LNCaP clone FGC (cell line): Measurements from ENCODE around the gene ACSL3.

Experiments
- DNase-seq: peaks from one replicate; pipeline ENCODE4 v3.0.0-alpha.2; 2011; ENCODE audit warnings: low read depth
- H3K4me3 ChIP-seq: 2 replicates; pipeline ENCODE4 v1.5.1; 2011; ENCODE audit warnings: mild to moderate bottlenecking, low read depth, low read length, control low read depth
- CTCF ChIP-seq: IDR thresholded peaks from 2 replicates; pipeline ENCODE4 v1.5.1; 2012; ENCODE audit warnings: mild to moderate bottlenecking; ENCODE audit not compliant: control insufficient read depth, insufficient read depth; ENCODE audit errors: extremely low read depth

The ACSL3 gene

GRCh38 chr2:222930862-222931261 lies 70.0 kb downstream of the ACSL3 start:
- DNase-seq, result no peak
- H3K4me3 ChIP-seq, result no peak overlapping the region
- no peak for TF ChIP-seq CTCF

DNA sequence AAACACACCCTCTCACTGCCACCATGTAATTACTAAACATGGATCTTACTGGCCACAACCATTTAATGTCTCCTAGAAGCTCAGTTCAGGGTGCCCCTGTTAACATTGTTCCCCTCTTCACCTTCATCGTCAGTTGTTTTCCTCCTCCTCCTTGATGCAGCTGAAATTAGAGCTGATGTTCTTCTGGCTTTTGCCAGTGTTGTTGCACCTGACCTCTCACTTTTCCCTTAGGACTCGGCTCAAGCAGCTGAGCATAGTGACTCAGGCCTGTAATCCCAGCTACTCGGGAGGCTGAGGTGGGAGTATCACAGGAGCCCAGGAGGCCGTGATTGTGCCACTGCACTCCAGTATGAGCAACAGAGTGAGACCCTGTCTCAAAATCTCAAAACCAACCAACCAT lies 70.8 kb downstream of the ACSL3 start:
- TF ChIP-seq CTCF, result no peak
- no peak for DNase-seq

GRCh38 chr2:222933458-222933857 lies 72.6 kb downstream of the ACSL3 start:
- TF ChIP-seq CTCF, result no peak
- no peak overlapping the region for H3K4me3 ChIP-seq
- no peak for DNase-seq

More for the DNA sequence above, 70.8 kb downstream of the ACSL3 start:
- no peak overlapping the region for H3K4me3 ChIP-seq

DNA sequence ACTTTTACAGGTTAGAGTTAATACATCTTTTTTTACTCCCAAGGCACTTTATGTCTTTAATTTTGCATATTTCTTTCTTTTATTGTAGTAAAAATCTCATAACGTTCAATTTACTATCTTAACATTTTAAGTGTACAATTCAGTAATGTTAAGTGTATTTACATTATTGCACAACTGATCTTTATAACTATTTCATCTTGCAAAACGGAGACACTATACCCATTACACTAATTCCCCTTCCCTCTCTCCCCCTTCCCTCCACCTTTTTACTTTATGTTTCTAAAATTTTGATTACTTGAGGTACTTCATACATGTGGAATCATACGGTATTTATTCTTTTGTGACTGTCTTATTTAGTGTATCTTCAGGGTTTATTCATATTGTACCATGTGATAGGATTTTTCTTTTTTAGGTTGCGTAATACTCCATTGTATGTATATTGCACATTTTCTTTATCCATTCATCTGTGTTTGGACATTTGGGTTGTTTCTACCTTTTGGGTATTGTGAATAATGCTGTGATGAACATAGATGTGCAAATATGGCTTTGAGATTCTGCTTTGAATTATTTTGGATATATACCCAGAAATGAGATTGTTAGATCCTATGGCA lies 75.0 kb downstream of the ACSL3 start:
- no peak for DNase-seq
- no peak overlapping the region for H3K4me3 ChIP-seq
- no peak for TF ChIP-seq CTCF

DNA sequence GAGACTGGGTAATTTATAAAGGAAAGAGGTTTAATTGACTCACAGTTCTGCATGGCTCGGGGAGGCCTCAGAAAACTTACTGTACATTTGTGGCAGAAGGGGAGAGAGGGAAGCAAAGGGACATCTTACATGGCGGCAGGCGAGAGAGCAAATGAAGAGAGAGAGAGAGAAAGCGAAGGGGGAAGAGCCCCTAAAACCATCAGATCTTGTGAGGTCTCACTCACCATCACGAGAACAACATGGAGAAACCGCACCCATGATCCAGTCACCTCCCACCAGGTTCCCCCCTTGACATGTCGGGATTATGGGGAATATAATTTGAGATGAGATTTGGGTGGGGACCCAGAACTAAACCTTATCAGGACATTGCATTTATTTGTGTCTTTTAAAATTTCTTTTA lies 75.9 kb downstream of the ACSL3 start:
- DNase-seq, result no peak
- no peak overlapping the region for H3K4me3 ChIP-seq
- no peak for TF ChIP-seq CTCF

DNA sequence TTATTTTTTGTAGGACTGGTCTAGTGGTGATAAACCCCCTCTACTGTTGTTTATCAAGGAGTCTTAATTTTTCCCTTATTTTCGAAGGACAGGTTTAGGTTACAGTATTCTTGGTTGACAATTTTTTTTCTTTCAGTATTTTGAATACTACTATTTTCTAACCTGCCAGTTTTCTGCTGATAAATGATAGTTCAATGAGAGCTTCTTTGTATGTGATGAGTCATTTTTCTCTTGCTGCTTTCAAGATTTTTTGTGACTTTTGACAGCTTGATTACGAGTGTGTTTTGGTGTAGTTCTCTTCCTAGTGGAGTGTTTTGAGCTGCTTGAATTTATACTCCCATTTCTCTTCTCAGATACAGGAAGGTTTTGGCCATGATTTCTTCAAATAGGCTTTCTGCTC lies 77.5 kb downstream of the ACSL3 start:
- no peak overlapping the region for H3K4me3 ChIP-seq
- TF ChIP-seq CTCF, result no peak
- no peak for DNase-seq

DNA sequence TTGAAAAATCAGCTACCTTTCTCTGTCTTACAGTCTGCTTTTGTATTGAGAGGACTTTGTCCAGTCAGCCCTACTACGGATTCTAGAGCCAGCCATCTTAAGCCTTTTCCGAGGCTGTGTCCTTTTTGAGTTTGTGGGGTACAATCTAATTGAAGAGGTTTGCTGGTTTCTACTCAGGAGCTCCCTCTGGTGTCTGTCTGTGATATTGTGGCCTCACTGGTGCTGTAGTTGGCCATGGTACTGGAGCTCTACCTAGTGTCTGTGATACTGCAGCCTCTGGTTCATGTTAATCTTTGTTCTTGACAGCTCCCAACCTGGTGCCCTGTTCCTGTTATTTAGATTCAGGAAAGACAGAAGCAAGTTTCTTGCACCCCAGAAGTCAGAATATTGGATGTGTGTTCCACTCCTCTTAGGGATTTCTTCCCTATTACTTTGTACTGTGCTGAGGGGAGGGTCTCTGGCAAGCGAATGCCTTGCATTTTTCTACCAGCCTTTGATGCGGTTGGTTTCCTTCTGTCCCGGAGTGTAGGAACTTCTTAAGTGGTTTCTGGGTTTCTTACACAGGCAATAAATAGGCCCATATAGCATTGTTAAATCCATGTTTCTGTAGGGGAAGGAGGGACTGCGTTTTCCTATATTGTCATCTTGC lies 78.5 kb downstream of the ACSL3 start:
- no peak overlapping the region for H3K4me3 ChIP-seq
- peak; percentile 23 for DNase-seq
- peak; percentile 96 for TF ChIP-seq CTCF
